C4-2B (cell line): ENCODE results near the gene KRT73.

Experiments
- CTCF ChIP-seq: fragments of 450-650 bp; conservative IDR thresholded peaks from 2 replicates; pipeline ENCODE4 v1.5.1; 2017; ENCODE audit warnings: mild to moderate bottlenecking
- ZFX ChIP-seq: fragments of 450-650 bp; IDR thresholded peaks from 2 replicates; pipeline ENCODE4 v1.6.1; 2017

DNA sequence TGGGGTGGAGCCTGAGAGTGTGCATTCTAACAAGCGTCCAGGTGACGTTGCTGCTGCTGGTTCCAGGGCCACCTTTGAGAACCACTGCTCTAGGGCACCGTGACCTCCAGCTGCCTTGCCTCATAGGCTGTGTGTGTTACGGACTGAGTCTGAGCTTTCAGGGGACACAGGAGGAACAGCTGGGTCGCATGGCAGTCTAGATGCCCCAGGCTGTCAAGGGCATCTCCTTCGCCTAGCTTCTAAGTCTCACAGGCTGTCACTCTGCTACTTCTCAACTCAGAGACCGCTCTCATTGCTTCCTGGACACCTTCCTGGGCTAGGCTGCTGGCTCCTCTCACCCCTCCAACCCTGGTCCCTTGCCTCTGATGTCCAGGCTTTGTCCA, 965 bp downstream of the KRT73 start:
- TF ChIP-seq ZFX (no peak), CTCF (no peak)
